ENCODE results near the gene GRIK3.

The GRIK3 gene

DNA sequence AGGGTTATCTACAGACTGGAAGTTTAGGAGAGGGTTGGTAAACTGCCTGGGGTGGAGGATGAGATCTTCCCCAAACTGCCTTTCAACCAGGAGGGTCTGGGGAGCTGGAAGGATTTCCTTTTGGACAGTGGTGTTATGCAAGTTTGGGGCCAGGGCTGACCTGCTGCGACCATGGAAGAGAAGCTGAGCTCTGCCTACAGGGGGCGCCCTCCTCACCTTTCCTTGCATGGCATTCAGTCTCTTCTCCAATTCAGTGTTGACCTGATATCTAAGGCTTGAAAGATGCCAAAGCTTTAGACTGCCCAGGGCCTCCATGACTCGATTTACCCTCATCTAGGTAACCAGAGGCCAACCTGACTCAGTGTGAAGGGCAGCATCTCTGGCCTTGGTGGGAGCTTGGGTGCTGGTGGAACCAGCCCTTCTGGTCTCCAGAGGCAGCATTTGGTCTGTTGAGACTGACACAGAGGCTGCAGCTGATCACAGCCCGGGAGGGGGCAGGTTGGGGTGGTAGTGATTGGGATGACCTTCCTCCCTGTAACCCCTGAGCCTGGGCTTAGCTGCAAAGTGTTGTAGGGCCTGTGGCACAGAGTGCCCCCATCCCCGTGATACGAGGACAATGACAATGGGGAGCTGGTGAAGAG is 170.0 kb downstream of the GRIK3 start:
- TF ChIP-seq, protein P1, sequence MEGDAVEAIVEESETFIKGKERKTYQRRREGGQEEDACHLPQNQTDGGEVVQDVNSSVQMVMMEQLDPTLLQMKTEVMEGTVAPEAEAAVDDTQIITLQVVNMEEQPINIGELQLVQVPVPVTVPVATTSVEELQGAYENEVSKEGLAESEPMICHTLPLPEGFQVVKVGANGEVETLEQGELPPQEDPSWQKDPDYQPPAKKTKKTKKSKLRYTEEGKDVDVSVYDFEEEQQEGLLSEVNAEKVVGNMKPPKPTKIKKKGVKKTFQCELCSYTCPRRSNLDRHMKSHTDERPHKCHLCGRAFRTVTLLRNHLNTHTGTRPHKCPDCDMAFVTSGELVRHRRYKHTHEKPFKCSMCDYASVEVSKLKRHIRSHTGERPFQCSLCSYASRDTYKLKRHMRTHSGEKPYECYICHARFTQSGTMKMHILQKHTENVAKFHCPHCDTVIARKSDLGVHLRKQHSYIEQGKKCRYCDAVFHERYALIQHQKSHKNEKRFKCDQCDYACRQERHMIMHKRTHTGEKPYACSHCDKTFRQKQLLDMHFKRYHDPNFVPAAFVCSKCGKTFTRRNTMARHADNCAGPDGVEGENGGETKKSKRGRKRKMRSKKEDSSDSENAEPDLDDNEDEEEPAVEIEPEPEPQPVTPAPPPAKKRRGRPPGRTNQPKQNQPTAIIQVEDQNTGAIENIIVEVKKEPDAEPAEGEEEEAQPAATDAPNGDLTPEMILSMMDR (conservative IDR thresholded peaks at IDR 0.05; ENCODE audit: low read depth), result no peak; the same call in 1 of the 2 replicates
- ChIA-PET POLR2A (ENCODE audit: low non-redundant PET) (no interaction called here), CTCF (interaction anchor here (0.6 to 1.0 kb wide), 3 partner anchors 13 to 328 kb away, joined by 3 to 4 read pairs (median 3); no protein-coding TSS in a partner anchor)
- no peak for DNase-seq (ENCODE audit: low spot score)
- H3K27ac ChIP-seq, result no peak overlapping the region

DNA sequence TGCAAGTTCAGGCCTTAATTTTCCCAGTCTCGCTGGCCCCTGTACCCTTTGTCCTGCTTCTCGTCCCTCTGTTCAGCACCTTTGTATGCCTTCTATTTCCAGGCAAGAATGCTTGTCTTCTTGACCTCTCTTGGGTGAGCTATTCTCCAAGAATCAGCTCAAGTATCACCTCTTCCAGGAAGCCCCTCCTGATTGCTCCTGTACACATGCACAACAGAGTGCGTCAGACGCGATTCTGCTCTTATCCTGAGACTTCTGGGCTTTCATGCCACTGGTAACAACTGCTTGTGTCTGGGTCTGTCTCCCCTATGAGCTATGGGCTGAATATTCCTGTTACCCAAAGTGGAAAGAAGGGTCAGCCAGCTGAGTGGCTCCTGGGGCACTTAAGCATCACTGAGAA is 170.8 kb downstream of the GRIK3 start:
- CTCF ChIA-PET, result interaction anchor here (0.6 to 1.0 kb wide), 2 partner anchors 13 to 329 kb away, joined by 3 read pairs; no protein-coding TSS in a partner anchor
- TF ChIP-seq, protein P1 (conservative IDR thresholded peaks at IDR 0.05; ENCODE audit: low read depth), result no peak
- H3K27ac ChIP-seq, result no peak overlapping the region
- POLR2A ChIA-PET (ENCODE audit: low non-redundant PET), result no interaction called here
- DNase-seq (ENCODE audit: low spot score), result no peak

DNA sequence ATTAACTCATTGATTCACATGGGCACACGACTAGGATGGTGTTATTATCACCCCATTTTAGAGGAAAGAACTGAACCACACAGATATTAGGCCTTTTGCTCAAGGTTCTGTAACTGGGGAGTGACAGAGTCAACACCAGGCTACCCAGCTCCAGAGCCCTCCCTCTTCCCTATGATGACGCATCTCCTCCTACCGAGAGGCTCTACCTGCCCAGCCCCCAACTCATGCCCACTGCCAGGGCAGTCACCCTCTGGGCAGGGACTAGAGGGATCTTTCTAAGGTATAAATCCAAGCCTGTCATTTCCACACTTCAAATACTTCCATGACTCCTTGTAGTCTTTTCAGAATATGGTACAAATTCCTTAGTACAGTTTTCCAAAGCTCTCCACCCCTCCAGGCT is 171.3 kb downstream of the GRIK3 start:
- ChIA-PET POLR2A (ENCODE audit: low non-redundant PET) (no interaction called here), CTCF (no interaction called here)
- H3K27ac ChIP-seq, result no peak overlapping the region
- TF ChIP-seq, protein P1 (conservative IDR thresholded peaks at IDR 0.05; ENCODE audit: low read depth), result no peak
- no peak for DNase-seq (ENCODE audit: low spot score)

DNA sequence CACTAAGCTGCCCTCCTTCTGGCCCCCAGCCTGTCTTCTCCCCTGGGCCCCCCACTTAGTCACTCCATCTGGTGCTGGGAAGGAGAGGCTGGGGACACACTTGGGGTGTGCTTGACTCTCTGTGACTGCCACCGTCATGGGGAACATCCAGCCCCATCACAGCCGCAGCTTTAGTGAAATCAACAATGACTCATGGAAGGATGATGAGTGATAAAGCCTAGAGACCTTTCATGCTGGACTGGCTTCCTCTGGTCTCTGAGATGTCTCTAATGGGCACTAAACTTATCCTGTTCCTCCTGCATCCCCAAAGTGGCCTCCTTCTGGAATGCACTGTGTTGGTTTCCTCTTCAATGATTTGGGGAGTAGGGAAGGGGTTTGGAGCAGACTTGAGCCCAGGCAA is 172.9 kb downstream of the GRIK3 start:
- ChIA-PET POLR2A (ENCODE audit: low non-redundant PET) (no interaction called here), CTCF (no interaction called here)
- no peak overlapping the region for H3K27ac ChIP-seq
- TF ChIP-seq, protein P1 (conservative IDR thresholded peaks at IDR 0.05; ENCODE audit: low read depth), result no peak
- DNase-seq (ENCODE audit: low spot score), result peak; percentile 5

DNA sequence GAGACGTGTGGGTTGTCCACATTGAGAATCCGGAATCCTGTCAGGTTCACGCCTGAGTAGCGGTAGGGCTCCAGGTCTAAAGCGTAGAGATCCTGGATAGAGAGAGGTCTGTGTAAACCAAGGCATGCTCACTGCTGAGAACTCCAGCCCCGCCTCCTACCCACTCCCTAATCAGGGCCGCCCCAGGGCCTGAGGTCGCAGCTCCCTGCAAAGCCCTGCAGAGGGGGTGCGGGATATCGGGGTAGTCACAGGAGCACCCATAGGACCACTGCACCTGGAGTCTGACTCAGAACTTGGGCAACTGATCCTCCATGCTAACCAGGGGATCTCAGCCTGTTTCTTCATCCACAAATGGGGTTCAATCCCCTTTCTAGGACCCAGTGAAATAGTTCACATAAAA is 174.4 kb downstream of the GRIK3 start:
- POLR2A ChIA-PET (ENCODE audit: low non-redundant PET), result no interaction called here

DNA sequence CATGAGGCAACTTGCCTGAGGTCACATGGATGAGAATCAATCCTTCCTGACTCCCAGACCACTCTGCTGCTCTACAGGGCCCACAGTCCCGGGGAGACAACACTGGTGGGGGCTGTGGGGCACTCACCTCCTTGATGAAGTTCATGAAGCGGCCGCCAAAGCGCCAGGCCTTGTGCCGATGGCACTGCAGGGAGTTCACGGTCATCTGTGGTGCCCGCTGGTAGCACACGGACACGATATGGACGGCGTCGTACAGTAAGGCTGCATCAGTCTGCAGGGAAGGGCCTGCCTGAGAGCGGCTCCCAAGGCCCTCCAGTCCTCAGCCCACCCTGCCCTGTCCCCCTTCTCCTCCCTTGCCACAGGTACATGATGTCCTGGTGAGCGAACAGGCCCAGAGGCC is 175.3 kb downstream of the GRIK3 start:
- H3K27ac ChIP-seq, result no peak overlapping the region
- CTCF ChIA-PET, result no interaction called here
- DNase-seq (ENCODE audit: low spot score), result no peak
- POLR2A ChIA-PET (ENCODE audit: low non-redundant PET), result no interaction called here
- TF ChIP-seq, protein P1 (conservative IDR thresholded peaks at IDR 0.05; ENCODE audit: low read depth), result no peak

More for the DNA sequence above, 174.4 kb downstream of the GRIK3 start:
- CTCF ChIA-PET, result no interaction called here
- DNase-seq (ENCODE audit: low spot score), result no peak
- TF ChIP-seq, protein P1 (conservative IDR thresholded peaks at IDR 0.05; ENCODE audit: low read depth), result no peak
- H3K27ac ChIP-seq, result no peak overlapping the region
